ENCODE data around the gene PLAGL2.

DNA sequence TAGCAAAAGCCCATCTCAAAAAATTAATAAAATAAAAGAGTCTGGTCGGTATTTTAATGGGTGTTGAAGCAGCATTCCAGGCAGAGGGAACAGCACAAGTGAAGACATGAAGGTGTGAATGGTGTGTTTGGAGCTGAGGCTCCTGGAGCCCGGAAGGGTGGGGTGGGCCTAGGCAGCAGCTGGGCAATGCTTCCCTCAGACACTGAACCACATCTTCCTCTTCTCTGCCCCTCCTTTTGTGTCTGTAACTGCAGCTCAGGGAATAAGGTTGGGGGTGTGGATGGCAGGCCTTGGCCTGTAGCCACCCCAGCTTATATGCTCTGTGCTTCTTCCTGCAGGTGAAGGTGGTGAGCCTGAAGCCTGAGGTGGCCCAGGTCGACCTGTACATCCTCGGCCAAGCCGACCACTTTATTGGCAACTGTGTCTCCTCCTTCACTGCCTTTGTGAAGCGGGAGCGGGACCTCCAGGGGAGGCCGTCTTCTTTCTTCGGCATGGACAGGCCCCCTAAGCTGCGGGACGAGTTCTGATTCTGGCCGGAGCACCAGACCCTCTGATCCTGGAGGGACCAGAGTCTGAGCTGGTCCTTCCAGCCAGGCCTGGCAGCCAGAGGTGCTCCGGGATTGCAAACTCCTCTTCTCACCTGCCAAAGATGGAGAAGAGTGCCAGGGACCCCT, 26.7 kb upstream of the PLAGL2 start:
- TF ChIP-seq POLR2A (IDR thresholded peaks at IDR 0.05) (no peak), CTCF (IDR thresholded peaks at IDR 0.05) (no peak), EP300 (IDR thresholded peaks at IDR 0.05) (no peak)

Data from tibial nerve (tissue), 4 donors.